ENCODE measurements around the gene TIMM13. TPM values are rescaled to one million over a fixed set of nuclear protein-coding genes. Genes with fewer than 3 reads are reported as not detected.
"Not testable (repeated sequence)": the region's sequence is repeated elsewhere in the genome, so short reads cannot be mapped to it uniquely, and the experiment has no call there.

TIMM13 gene
- total RNA-seq, 1 donor from 2014 or later: 20.9 TPM

DNA sequence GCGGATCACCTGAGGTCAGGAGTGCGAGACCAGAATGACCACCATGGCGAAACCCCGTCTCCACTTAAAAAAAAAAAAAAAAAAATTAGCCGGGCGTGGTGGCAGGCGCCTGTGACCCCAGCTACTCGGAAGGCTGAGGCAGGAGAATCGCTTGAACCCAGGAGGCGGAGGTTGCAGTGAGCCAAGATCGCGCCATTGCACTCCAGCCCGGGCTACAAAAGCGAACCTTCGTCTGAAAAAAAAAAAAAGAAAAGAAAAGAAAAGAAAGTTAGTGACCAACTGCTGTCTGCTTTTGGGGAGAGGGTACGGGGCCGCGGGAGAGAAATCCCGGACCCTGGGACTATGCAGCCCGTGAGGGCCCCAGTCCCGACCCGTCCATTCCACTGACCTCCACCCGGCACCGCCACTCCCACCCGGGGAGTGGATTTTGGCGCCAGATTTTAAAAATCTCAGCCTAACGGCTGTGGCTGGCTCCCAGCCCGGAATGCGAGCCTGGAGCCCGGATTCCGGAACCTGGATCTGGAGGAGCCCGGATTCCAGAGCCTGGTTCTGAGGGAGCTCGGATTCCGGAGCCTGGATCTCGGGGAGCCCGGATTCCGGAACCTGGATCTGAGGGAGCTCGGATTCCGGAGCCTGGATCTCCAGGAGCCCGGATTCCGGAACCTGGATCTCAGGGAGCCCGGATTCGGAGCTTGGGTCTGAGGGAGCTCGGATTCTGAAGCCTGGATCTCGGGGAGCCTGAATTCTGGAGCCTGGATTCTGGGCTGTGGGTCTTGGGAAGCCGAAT is 35.4 kb upstream of the TIMM13 start:
- TF ChIP-seq, protein P1, sequence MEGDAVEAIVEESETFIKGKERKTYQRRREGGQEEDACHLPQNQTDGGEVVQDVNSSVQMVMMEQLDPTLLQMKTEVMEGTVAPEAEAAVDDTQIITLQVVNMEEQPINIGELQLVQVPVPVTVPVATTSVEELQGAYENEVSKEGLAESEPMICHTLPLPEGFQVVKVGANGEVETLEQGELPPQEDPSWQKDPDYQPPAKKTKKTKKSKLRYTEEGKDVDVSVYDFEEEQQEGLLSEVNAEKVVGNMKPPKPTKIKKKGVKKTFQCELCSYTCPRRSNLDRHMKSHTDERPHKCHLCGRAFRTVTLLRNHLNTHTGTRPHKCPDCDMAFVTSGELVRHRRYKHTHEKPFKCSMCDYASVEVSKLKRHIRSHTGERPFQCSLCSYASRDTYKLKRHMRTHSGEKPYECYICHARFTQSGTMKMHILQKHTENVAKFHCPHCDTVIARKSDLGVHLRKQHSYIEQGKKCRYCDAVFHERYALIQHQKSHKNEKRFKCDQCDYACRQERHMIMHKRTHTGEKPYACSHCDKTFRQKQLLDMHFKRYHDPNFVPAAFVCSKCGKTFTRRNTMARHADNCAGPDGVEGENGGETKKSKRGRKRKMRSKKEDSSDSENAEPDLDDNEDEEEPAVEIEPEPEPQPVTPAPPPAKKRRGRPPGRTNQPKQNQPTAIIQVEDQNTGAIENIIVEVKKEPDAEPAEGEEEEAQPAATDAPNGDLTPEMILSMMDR (IDR thresholded peaks at IDR 0.05): peak in 1 of 3 experiments; percentile 33
- TF ChIP-seq POLR2AphosphoS5 (IDR thresholded peaks at IDR 0.05; ENCODE audit: insufficient read depth in 1 of 2, low read depth in 1 of 2) (peak; percentile 66 to 73), POLR2A (IDR thresholded peaks at IDR 0.05) (peak in 1 of 2 donors; percentile 67)
- H3K27me3 ChIP-seq: no peaks in the 10 kb centered on the region
- intact Hi-C loops (cut with DNase I): no loop called here
- H3K4me3 ChIP-seq: peak overlapping the region; percentile 48 to 61
- no peak for DNase-seq (ENCODE audit: extremely low spot score in 2 of 2)
- peak overlapping the region; percentile 24 for H3K27ac ChIP-seq
- peaks cover 18% of the 10 kb centered on the region for H3K4me1 ChIP-seq
- no peaks in the 10 kb centered on the region for H3K36me3 ChIP-seq
- no peaks in the 10 kb centered on the region for H3K9me3 ChIP-seq

DNA sequence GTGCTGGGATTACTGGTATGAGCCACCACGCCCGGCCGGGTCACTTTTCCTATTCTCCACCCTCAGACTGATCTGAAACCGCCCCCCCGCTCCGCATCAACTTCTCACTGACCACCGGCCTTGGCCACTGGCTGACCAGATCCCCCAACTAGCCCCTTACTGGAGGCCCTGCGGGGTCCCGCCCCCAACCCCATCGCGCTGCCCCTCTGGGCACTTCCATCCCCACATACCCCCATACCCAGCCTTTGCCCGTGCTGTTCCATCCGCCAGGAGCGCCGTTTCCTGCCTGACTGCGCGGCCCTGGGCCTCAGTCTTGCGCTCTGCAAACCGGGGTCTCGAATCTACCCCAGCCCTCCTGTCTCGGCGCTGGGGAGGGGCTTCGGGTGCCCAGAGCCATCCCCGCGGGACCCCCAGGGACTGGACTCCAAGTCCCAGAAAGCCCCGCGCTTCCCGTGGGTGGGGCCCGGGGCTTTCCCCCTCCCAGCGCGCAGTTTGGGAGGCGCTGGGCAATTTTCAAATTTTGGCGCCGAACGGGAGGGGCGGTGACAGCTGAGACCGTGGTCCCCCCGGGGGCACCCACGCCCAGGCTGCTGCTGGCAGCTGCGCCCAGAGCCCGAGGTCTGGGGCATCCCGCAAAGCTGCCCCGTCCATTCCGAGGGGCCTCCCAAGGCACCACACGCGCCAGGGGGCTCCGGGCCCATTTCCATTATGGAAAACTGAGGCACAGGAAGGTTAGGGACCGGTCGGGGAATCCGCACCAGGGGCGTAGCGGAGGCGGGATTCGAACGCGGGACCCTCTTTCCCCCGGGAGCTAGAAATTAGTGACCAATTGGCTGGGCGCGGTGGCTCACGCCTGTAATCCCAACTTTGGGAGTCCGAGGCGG is 34.6 kb upstream of the TIMM13 start:
- intact Hi-C loops (cut with DNase I): no loop called here
- DNase-seq (ENCODE audit: extremely low spot score in 2 of 2): no peak
- Histone ChIP-seq H3K4me1 (peaks cover 22% of the 10 kb centered on the region), H3K36me3 (no peaks in the 10 kb centered on the region), H3K27ac (peak overlapping the region; percentile 24), H3K27me3 (no peaks in the 10 kb centered on the region), H3K4me3 (peak overlapping the region; percentile 48 to 61), H3K9me3 (no peaks in the 10 kb centered on the region)
- TF ChIP-seq POLR2AphosphoS5 (IDR thresholded peaks at IDR 0.05; ENCODE audit: insufficient read depth in 1 of 2, low read depth in 1 of 2): peak in 1 of 2 donors; percentile 32
- no peak for TF ChIP-seq POLR2A (IDR thresholded peaks at IDR 0.05)
- TF ChIP-seq, protein P1 (IDR thresholded peaks at IDR 0.05): no peak

GRCh38 chr19:2460245-2460644 is 32.9 kb upstream of the TIMM13 start:
- peaks cover 34% of the 10 kb centered on the region for H3K4me1 ChIP-seq
- H3K9me3 ChIP-seq: no peaks in the 10 kb centered on the region
- no peaks in the 10 kb centered on the region for H3K27me3 ChIP-seq
- TF ChIP-seq POLR2AphosphoS5 (IDR thresholded peaks at IDR 0.05; ENCODE audit: insufficient read depth in 1 of 2, low read depth in 1 of 2): no peak
- no peak for TF ChIP-seq POLR2A (IDR thresholded peaks at IDR 0.05)
- TF ChIP-seq, protein P1 (IDR thresholded peaks at IDR 0.05): no peak
- no peak for DNase-seq (ENCODE audit: extremely low spot score in 2 of 2)
- no peaks in the 10 kb centered on the region for H3K36me3 ChIP-seq
- no peak overlapping the region for H3K4me3 ChIP-seq
- intact Hi-C loops (cut with DNase I): no loop called here
- H3K27ac ChIP-seq: no peak overlapping the region

- H3K27me3 ChIP-seq; H3K36me3 ChIP-seq; H3K9me3 ChIP-seq; H3K4me3 ChIP-seq; H3K27ac ChIP-seq; DNase-seq (ENCODE audit: extremely low spot score in 2 of 2): not testable (repeated sequence)
- intact Hi-C loops (cut with DNase I): loop anchor here (5.0 kb wide), 1 partner anchor 324 kb away; the partner anchor contains the start of gene SGTA
- peaks cover 38% of the 10 kb centered on the region for H3K4me1 ChIP-seq
Measured at GRCh38 chr19:2458776-2459175, 31.4 kb upstream of the TIMM13 start.

- no peak overlapping the region for H3K27ac ChIP-seq
- H3K9me3 ChIP-seq: no peaks in the 10 kb centered on the region
- DNase-seq (ENCODE audit: extremely low spot score in 2 of 2): no peak
- peaks cover 38% of the 10 kb centered on the region for H3K4me1 ChIP-seq
- no peaks in the 10 kb centered on the region for H3K36me3 ChIP-seq
- no peak overlapping the region for H3K4me3 ChIP-seq
- intact Hi-C loops (cut with DNase I): loop anchor here (5.0 kb wide), 1 partner anchor 324 kb away; the partner anchor contains the start of gene SGTA
- no peaks in the 10 kb centered on the region for H3K27me3 ChIP-seq
- TF ChIP-seq POLR2AphosphoS5 (IDR thresholded peaks at IDR 0.05; ENCODE audit: insufficient read depth in 1 of 2, low read depth in 1 of 2) (no peak), POLR2A (IDR thresholded peaks at IDR 0.05) (no peak)
- TF ChIP-seq, protein P1 (IDR thresholded peaks at IDR 0.05): no peak
Measured at GRCh38 chr19:2458054-2458453, 30.7 kb upstream of the TIMM13 start.

Measured in vagina (tissue), 2 donors.